ENCODE data around the gene HDLBP.

- no peak for TF ChIP-seq POLR2A (IDR thresholded peaks at IDR 0.05; ENCODE audit: low read length)
- no peak for TF ChIP-seq GATA1 (IDR thresholded peaks at IDR 0.05; ENCODE audit: low read depth, low read length)
These were observed 8.3 kb upstream of the HDLBP start for GRCh38 chr2:241323778-241324177.

Measured in erythroblast (primary cell).